ENCODE measurements around the gene SLC2A8.

SLC2A8 gene

GRCh38 chr9:127403507-127404192 is 6.7 kb downstream of the SLC2A8 start:
- no peak for DNase-seq (ENCODE audit: low read depth)

- no peak for DNase-seq (ENCODE audit: low read depth)
Observed at GRCh38 chr9:127404631-127405030, 7.7 kb downstream of the SLC2A8 start.

- no peak for DNase-seq (ENCODE audit: low read depth)
Observed at GRCh38 chr9:127405344-127406125, 8.6 kb downstream of the SLC2A8 start.

GRCh38 chr9:127406799-127407491 is 10.0 kb downstream of the SLC2A8 start:
- DNase-seq (ENCODE audit: low read depth): no peak

GRCh38 chr9:127407492-127407843 is 10.5 kb downstream of the SLC2A8 start:
- no peak for DNase-seq (ENCODE audit: low read depth)

- DNase-seq (ENCODE audit: low read depth): no peak
Observed at GRCh38 chr9:127411122-127411521, 14.2 kb downstream of the SLC2A8 start.

- no peak for DNase-seq (ENCODE audit: low read depth)
Observed at GRCh38 chr9:127415141-127415540, 18.2 kb downstream of the SLC2A8 start.

- no peak for DNase-seq (ENCODE audit: low read depth)
Observed at GRCh38 chr9:127415657-127416056, 18.7 kb downstream of the SLC2A8 start.

GRCh38 chr9:127417131-127418036 is 20.4 kb downstream of the SLC2A8 start:
- peak; percentile 98 for DNase-seq (ENCODE audit: low read depth)

- DNase-seq (ENCODE audit: low read depth): no peak
Observed at GRCh38 chr9:127418037-127418471, 21.1 kb downstream of the SLC2A8 start.

GRCh38 chr9:127419348-127419747 is 22.4 kb downstream of the SLC2A8 start:
- DNase-seq (ENCODE audit: low read depth): no peak

GRCh38 chr9:127421057-127421456 is 24.1 kb downstream of the SLC2A8 start:
- DNase-seq (ENCODE audit: low read depth): no peak

- DNase-seq (ENCODE audit: low read depth): no peak
Observed at GRCh38 chr9:127422133-127422782, 25.3 kb downstream of the SLC2A8 start.

GRCh38 chr9:127422787-127423186 is 25.8 kb downstream of the SLC2A8 start:
- DNase-seq (ENCODE audit: low read depth): no peak

- no peak for DNase-seq (ENCODE audit: low read depth)
Observed at GRCh38 chr9:127423476-127423933, 26.5 kb downstream of the SLC2A8 start.

GRCh38 chr9:127423934-127424675 is 27.1 kb downstream of the SLC2A8 start, which contains the start of gene ZNF79:
Gene ZNF79, plus strand, starts transcription at chr9:127424382. Its CDS starts 406 bp downstream, at chr9:127424788.
- peak; percentile 92 for DNase-seq (ENCODE audit: low read depth)

GRCh38 chr9:127424676-127424999 is 27.7 kb downstream of the SLC2A8 start:
- no peak for DNase-seq (ENCODE audit: low read depth)

GRCh38 chr9:127426756-127427155 is 29.8 kb downstream of the SLC2A8 start:
- DNase-seq (ENCODE audit: low read depth): no peak

- no peak for DNase-seq (ENCODE audit: low read depth)
Observed at GRCh38 chr9:127428348-127428747, 31.4 kb downstream of the SLC2A8 start.

- DNase-seq (ENCODE audit: low read depth): no peak
Observed at GRCh38 chr9:127430415-127430814, 33.4 kb downstream of the SLC2A8 start.

All from EH (cell line).